ENCODE results near the gene TAF4.

DNA sequence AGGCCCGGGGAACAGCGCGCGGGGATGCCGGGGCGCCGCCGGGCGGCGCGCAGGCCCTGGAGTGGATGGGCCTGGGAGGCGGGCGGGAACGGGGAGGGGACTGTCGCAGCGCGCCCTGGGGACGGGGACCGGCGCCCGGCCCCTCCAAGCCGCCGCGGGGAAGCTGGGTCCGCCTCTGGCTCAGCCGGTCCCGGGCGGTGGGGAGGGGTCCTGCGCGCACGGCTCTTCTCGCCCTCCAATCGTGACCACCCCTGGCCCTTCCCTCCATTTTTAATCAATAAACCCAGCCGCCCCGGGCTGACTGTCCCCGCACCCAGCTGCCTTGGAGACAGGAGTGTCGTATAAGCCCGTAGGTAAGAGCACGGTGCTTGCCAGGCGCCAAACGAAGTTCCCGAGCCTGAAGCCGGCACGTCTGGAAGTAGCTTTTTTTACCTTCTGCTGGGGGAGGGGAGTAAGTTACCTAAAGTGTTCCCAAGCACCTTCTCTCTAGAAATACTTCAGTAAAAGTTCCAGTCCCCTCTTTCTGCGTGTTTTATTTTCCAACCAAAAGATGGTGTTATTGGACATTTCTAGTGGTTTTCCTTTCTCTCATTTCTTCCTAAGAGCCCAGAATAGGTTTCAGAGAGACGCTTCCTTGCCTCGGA lies 780 bp upstream of the TAF4 start:
- TF ChIP-seq SP1 (IDR thresholded peaks at IDR 0.05) (no peak), FOXA1 (IDR thresholded peaks at IDR 0.05) (no peak), TARDBP (IDR thresholded peaks at IDR 0.05) (no peak)

Measured in HEK293T (cell line).